Lung (tissue), 12 donors: ENCODE data around the gene TRABD2B. TPM values are rescaled to one million over a fixed set of nuclear protein-coding genes. Genes with fewer than 3 reads are reported as not detected.

Source experiments
- ATAC-seq: fragments of 200-7000 bp; cut with Tn5 transposase; one replicate; pipeline ENCODE4 v1.9.1; 2020; ENCODE audit warnings: moderate number of reproducible peaks; ENCODE audit not compliant: insufficient read depth, low FRiP score
- DNase-seq, 3 donors: peaks; one replicate each; pipeline ENCODE4 v3.0.0-alpha.2; 2013 to 2017
- H3K27ac ChIP-seq, 2 donors: one replicate each; pipeline ENCODE4 v1.5.1; 2013; ENCODE audit warnings: mild to moderate bottlenecking in 2 of 2, moderate library complexity in 2 of 2, control low read depth in 1 of 2, inconsistent platforms in 1 of 2, low read depth in 1 of 2, low read length in 1 of 2
- H3K27me3 ChIP-seq, 3 donors: one replicate each; pipeline ENCODE4 v1.5.1; 2013; ENCODE audit warnings: low read length in 2 of 3; ENCODE audit not compliant: control insufficient read depth in 3 of 3, insufficient read depth in 3 of 3
- H3K36me3 ChIP-seq, 4 donors: one replicate each; pipeline ENCODE4 v1.5.1; 2013; ENCODE audit warnings: low read length in 4 of 4, mild to moderate bottlenecking in 1 of 4, moderate library complexity in 1 of 4; ENCODE audit not compliant: control insufficient read depth in 4 of 4, insufficient read depth in 4 of 4
- H3K4me1 ChIP-seq, 5 donors: one replicate each; pipeline ENCODE4 v1.5.1; 2013; ENCODE audit warnings: low read length in 5 of 5, mild to moderate bottlenecking in 2 of 5, moderate library complexity in 1 of 5; ENCODE audit not compliant: control insufficient read depth in 5 of 5, insufficient read depth in 5 of 5
- H3K4me3 ChIP-seq: one replicate; pipeline ENCODE4 v1.5.1; 2013; ENCODE audit warnings: mild to moderate bottlenecking, control low read depth, moderate library complexity
- H3K9ac ChIP-seq, 2 donors: one replicate each; pipeline ENCODE4 v1.5.1; 2013; ENCODE audit warnings: low read length in 2 of 2, control low read depth in 1 of 2; ENCODE audit not compliant: insufficient read depth in 1 of 2
- H3K9me3 ChIP-seq, 4 donors: one replicate each; pipeline ENCODE4 v1.5.1; 2013; ENCODE audit warnings: low read length in 3 of 4, mild to moderate bottlenecking in 1 of 4, moderate library complexity in 1 of 4; ENCODE audit not compliant: control insufficient read depth in 4 of 4, insufficient read depth in 3 of 4
- WGBS, 2 donors: extraction: QIAGEN DNeasy Blood & Tissue Kit; methylation state at CpG; one replicate each; pipeline ENCODE4 v1.1.7; 2013; 5-methylcytosine and 5-hydroxymethylcytosine counted together
- polyA plus RNA-seq, 2 donors: library from polyadenylated mRNA; stranded (reverse); fragments of 200-250 nt; gene quantifications; one replicate each; pipeline ENCODE4 v1.2.1, GENCODE V29; 2013
- total RNA-seq, 2 donors: library from RNA; depleted of rRNA in 1 of 2; stranded (reverse); fragments of >200 nt in 1 of 2; gene quantifications; one replicate each; pipeline ENCODE4 v1.2.1, GENCODE V29; 2014 to 2021
- TF ChIP-seq, protein P1 (sequence below): IDR thresholded peaks from 2 replicates; pipeline ENCODE4 v1.5.1; 2012; ENCODE audit warnings: mild to moderate bottlenecking; ENCODE audit errors: control extremely low read depth, extremely low read depth
- donor health status: control.
- donor health status: control.
- donor health status: Bipolar disorder and iron deficiency.
- donor health status: healthy.
- donor health status: DM: yes; HTN: yes; CAD: no.

The TRABD2B gene
- total and polyA plus RNA-seq, 4 donors, result 0.37 to 1.9 (median 0.64) TPM

DNA sequence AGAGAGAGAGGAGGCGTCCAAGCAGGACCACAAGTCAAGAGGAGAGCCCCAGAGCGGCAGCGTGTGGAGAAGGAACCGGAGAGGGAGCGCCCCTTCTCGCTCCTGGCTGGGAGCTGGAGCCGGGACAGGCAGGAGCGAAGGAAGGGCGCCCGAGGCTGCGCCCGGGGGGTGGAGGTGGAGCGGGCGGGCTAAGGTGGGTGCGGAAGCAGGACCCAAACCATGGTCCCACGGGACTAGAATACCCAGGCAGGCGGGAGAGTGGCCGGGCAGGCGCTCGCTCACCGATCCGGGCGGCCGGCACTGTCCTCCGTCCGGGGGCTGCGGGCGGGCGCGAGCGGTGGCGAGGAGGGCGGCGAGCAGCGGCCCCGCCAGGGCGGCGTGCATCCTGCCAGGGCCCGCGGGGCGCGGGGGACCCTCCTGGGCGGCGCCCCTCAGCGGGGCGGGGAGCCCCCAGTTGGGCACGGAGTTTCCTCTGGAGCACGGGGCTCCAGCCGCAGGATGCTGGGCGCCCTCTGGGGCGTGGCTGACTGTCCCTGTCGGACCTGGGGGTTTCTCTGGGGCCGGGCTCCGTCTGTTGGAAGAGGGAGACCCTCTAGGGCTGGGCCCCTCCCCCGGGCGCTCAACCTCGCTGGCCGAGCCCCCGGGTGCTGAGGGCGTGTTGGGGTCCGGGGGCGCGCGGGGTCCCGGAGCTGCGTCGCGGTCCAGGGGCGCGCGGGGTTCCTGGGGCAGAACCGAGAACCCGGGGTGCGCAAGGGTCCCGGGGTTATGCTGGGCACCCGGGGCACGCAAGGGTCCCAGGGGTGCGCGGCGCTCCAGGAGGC lies 569 bp downstream of the TRABD2B start:
- Histone ChIP-seq H3K9ac (no peak overlapping the region), H3K27me3 (peaks cover 0 to 22% (median 0%) of the 10 kb centered on the region in 3 donors), H3K9me3 (no peaks in the 10 kb centered on the region), H3K27ac (no peak overlapping the region), H3K4me1 (peaks cover 0 to 14% (median 4%) of the 10 kb centered on the region in 5 donors), H3K36me3 (no peaks in the 10 kb centered on the region), H3K4me3 (peak overlapping the region; percentile 28)
- no peak for ATAC-seq
- DNase-seq, result peak in 2 of 3 donors; percentile 42 to 55
- 3% methylated on average over 43 to 80 of the region's 80 CpGs for WGBS, 2 donors
- TF ChIP-seq, protein P1, sequence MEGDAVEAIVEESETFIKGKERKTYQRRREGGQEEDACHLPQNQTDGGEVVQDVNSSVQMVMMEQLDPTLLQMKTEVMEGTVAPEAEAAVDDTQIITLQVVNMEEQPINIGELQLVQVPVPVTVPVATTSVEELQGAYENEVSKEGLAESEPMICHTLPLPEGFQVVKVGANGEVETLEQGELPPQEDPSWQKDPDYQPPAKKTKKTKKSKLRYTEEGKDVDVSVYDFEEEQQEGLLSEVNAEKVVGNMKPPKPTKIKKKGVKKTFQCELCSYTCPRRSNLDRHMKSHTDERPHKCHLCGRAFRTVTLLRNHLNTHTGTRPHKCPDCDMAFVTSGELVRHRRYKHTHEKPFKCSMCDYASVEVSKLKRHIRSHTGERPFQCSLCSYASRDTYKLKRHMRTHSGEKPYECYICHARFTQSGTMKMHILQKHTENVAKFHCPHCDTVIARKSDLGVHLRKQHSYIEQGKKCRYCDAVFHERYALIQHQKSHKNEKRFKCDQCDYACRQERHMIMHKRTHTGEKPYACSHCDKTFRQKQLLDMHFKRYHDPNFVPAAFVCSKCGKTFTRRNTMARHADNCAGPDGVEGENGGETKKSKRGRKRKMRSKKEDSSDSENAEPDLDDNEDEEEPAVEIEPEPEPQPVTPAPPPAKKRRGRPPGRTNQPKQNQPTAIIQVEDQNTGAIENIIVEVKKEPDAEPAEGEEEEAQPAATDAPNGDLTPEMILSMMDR, result no peak

DNA sequence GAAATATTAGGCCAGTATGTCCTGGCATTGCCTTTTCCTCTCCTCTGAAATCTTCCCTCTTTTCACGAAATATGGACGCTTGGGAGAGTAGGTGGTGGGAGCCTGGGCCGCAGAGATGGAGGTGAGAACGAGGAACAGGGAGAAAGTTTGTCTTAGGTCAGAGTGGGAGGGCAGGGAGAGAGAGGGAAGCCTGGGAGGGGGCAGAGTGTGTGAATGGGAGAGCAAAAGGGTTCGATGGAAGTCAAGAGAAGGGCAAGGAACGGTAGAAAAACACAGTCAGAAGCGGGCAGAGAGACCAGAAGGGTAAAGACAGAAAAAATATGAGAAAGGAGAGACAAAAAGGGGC lies 1.2 kb downstream of the TRABD2B start:
- Histone ChIP-seq H3K9ac (no peak overlapping the region), H3K36me3 (peaks cover 0 to under 1% (median 0%) of the 10 kb centered on the region in 4 donors), H3K4me1 (peaks cover 0 to 14% (median 4%) of the 10 kb centered on the region in 5 donors), H3K27ac (no peak overlapping the region), H3K4me3 (no peak overlapping the region), H3K27me3 (peaks cover 0 to 22% (median 0%) of the 10 kb centered on the region in 3 donors), H3K9me3 (no peaks in the 10 kb centered on the region)
- WGBS, 2 donors, result 35 to 47% methylated on average over 7 of the region's 7 CpGs
- DNase-seq, result no peak
- no peak for ATAC-seq
- TF ChIP-seq, protein P1, result no peak

DNA sequence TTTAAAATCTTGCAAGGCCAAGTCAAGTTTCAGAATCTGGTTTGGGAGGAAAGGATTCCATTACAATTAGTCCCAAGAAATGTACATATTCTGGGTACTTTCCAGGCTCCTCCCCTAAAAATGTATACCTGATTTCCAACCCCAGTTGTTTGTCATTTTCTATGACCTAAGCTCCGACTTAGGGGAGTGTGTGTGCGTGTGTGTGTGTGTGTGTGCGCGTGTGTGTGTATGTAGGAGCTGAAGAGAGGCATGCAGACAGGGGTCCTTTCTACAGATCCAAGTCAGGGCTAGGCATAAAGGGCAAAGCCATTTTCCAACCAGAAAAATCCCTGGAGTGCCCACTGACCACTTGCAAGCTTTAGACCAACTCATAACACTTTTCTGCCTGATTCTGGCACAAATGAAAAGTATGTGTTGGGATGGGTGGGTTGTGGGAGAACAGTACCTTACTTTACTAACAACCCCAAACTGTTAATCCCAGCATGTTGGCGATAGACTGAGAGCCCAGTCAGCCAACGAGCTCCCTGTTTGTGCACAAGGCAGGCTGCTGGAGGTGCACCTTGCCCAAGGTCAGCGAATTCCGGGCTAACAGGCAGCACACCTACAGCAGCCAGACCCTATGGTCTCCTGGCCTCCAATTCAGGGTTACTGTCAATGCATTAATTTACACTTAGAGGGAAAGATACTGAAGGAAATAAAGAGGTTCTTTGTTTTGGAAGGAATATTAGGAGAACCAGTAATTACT lies 1.7 kb downstream of the TRABD2B start:
- TF ChIP-seq, protein P1, result no peak
- Histone ChIP-seq H3K4me3 (no peak overlapping the region), H3K9ac (no peak overlapping the region), H3K27ac (no peak overlapping the region), H3K27me3 (peaks cover 0 to 22% (median 0%) of the 10 kb centered on the region in 3 donors), H3K4me1 (peaks cover 0 to 14% (median 4%) of the 10 kb centered on the region in 5 donors), H3K9me3 (no peaks in the 10 kb centered on the region), H3K36me3 (peaks cover 0 to 2% (median 0%) of the 10 kb centered on the region in 4 donors)
- DNase-seq (peak in 1 of 3 donors; percentile 38), ATAC-seq (no peak)
- 78 to 79% methylated on average over 8 of the region's 8 CpGs for WGBS, 2 donors
